Muscle of arm (tissue), 14 donors: ENCODE results near the gene CMYA5. TPM values are rescaled to one million over a fixed set of nuclear protein-coding genes. Genes with fewer than 3 reads are reported as not detected.
"Not testable (repeated sequence)": the region's sequence is repeated elsewhere in the genome, so short reads cannot be mapped to it uniquely, and the experiment has no call there.

Experiments used
- DNase-seq: peaks from one replicate; pipeline ENCODE4 v3.0.0-alpha.2; 2013
- long read RNA-seq, 11 donors: transcript quantifications; one replicate each; lab custom pipeline, GENCODE V29; 2026
- polyA plus RNA-seq, 12 donors: library from polyadenylated mRNA; unstranded; fragments of 120-200 nt; gene quantifications; one replicate each; pipeline ENCODE4 v1.2.1, GENCODE V29; 2013; ENCODE audit not compliant: insufficient read length in 12 of 12

CMYA5 gene
- polyA plus RNA-seq = 100 to 1,000 TPM in 9 of 12 donors, 10 to 100 TPM in 2, not detected in 1; 62.8 to 304 (median 224) TPM
- long read RNA-seq, donor 1 = 0 reads
- long read RNA-seq, donor 2, partial matches to known transcripts = 127 of 138 reads
- long read RNA-seq, donor 2, other reads (novel, unspliced or antisense) = 11 of 138 reads
- long read RNA-seq, donor 3, partial matches to known transcripts = 38 of 43 reads
- long read RNA-seq, donor 3, other reads (novel, unspliced or antisense) = 5 of 43 reads
- long read RNA-seq, donor 4, partial matches to known transcripts = 42 of 42 reads
- long read RNA-seq, donor 4, other reads (novel, unspliced or antisense) = 0 of 42 reads
- long read RNA-seq, donor 5, partial matches to known transcripts = 99 of 99 reads
- long read RNA-seq, donor 5, other reads (novel, unspliced or antisense) = 0 of 99 reads
- long read RNA-seq, donor 6, partial matches to known transcripts = 26 of 26 reads
- long read RNA-seq, donor 6, other reads (novel, unspliced or antisense) = 0 of 26 reads
- long read RNA-seq, donor 7, partial matches to known transcripts = 48 of 48 reads
- long read RNA-seq, donor 7, other reads (novel, unspliced or antisense) = 0 of 48 reads
- long read RNA-seq, donor 8, full-length matches to known transcripts = 1 of 215 reads
- long read RNA-seq, donor 8, partial matches to known transcripts = 206 of 215 reads
- long read RNA-seq, donor 8, other reads (novel, unspliced or antisense) = 8 of 215 reads
- long read RNA-seq, donor 9, partial matches to known transcripts = 15 of 15 reads
- long read RNA-seq, donor 9, other reads (novel, unspliced or antisense) = 0 of 15 reads
- long read RNA-seq, donor 10, partial matches to known transcripts = 105 of 105 reads
- long read RNA-seq, donor 10, other reads (novel, unspliced or antisense) = 0 of 105 reads
- long read RNA-seq, donor 11, partial matches to known transcripts = 25 of 25 reads
- long read RNA-seq, donor 11, other reads (novel, unspliced or antisense) = 0 of 25 reads

- peak; percentile 51 for DNase-seq
Measured at GRCh38 chr5:79689541-79690466, at the start of gene CMYA5. Gene CMYA5 (plus strand): TSS chr5:79689836. CDS start chr5:79689908, 72 bp downstream.

- no peak for DNase-seq
Measured at GRCh38 chr5:79640571-79641055, 49.0 kb upstream of the CMYA5 start.

GRCh38 chr5:79641414-79641813 is 48.2 kb upstream of the CMYA5 start:
- DNase-seq = no peak

GRCh38 chr5:79642210-79642609 is 47.4 kb upstream of the CMYA5 start:
- no peak for DNase-seq

GRCh38 chr5:79653843-79654242 is 35.8 kb upstream of the CMYA5 start:
- DNase-seq = no peak

- no peak for DNase-seq
Measured at GRCh38 chr5:79663212-79663611, 26.4 kb upstream of the CMYA5 start.

- DNase-seq = no peak
Measured at GRCh38 chr5:79666758-79667157, 22.9 kb upstream of the CMYA5 start.

GRCh38 chr5:79672392-79672791 is 17.2 kb upstream of the CMYA5 start:
- no peak for DNase-seq

GRCh38 chr5:79676354-79676753 is 13.3 kb upstream of the CMYA5 start:
- DNase-seq = not testable (repeated sequence)

GRCh38 chr5:79682102-79682501 is 7.5 kb upstream of the CMYA5 start:
- not testable (repeated sequence) for DNase-seq

GRCh38 chr5:79684782-79685181 is 4.9 kb upstream of the CMYA5 start:
- no peak for DNase-seq

- no peak for DNase-seq
Measured at GRCh38 chr5:79685627-79686026, 4.0 kb upstream of the CMYA5 start.

- DNase-seq = no peak
Measured at GRCh38 chr5:79686799-79687198, 2.8 kb upstream of the CMYA5 start.

- no peak for DNase-seq
Measured at GRCh38 chr5:79687889-79688288, 1.7 kb upstream of the CMYA5 start.

- DNase-seq = no peak
Measured at GRCh38 chr5:79691007-79691406, 1.4 kb downstream of the CMYA5 start.

GRCh38 chr5:79692596-79692995 is 3.0 kb downstream of the CMYA5 start:
- DNase-seq = no peak

GRCh38 chr5:79694183-79694582 is 4.5 kb downstream of the CMYA5 start:
- DNase-seq = no peak

GRCh38 chr5:79694652-79695051 is 5.0 kb downstream of the CMYA5 start:
- DNase-seq = no peak

- no peak for DNase-seq
Measured at GRCh38 chr5:79695526-79695925, 5.9 kb downstream of the CMYA5 start.

- DNase-seq = no peak
Measured at GRCh38 chr5:79697222-79698170, 7.9 kb downstream of the CMYA5 start.
